ENCODE data around the gene BARHL1.

DNA sequence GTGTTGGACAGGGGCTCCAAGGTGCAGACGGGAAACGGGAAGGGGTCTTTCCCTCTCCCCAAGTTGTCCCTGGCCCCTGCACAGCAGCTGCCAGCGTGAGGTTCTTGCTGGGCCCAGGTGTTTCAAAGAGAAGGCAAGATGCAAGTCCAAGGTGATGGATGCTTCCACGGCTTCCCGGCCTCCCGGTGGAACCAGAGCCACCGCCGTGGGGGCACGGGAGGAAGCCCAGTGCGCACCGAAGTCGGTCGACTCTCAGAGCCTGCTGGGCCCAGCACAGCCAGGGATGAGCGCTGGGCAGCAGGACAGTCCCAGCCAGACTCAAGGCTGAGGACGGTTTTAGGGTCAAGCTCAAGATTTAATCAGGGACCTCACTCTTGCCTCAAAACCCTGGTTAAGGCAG lies 25.2 kb upstream of the BARHL1 start:
- TF ChIP-seq EZH2 (IDR thresholded peaks at IDR 0.05; ENCODE audit: insufficient read depth, low read length) = no peak
- TF ChIP-seq, protein P1, sequence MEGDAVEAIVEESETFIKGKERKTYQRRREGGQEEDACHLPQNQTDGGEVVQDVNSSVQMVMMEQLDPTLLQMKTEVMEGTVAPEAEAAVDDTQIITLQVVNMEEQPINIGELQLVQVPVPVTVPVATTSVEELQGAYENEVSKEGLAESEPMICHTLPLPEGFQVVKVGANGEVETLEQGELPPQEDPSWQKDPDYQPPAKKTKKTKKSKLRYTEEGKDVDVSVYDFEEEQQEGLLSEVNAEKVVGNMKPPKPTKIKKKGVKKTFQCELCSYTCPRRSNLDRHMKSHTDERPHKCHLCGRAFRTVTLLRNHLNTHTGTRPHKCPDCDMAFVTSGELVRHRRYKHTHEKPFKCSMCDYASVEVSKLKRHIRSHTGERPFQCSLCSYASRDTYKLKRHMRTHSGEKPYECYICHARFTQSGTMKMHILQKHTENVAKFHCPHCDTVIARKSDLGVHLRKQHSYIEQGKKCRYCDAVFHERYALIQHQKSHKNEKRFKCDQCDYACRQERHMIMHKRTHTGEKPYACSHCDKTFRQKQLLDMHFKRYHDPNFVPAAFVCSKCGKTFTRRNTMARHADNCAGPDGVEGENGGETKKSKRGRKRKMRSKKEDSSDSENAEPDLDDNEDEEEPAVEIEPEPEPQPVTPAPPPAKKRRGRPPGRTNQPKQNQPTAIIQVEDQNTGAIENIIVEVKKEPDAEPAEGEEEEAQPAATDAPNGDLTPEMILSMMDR (IDR thresholded peaks at IDR 0.05; ENCODE audit: insufficient read depth, low read depth, low read length) = no peak

Data from astrocyte (in vitro differentiated cells and primary cell).